H1 (cell line): ENCODE data around the gene MRPL47. TPM values are rescaled to one million over a fixed set of nuclear protein-coding genes. Genes with fewer than 3 reads are reported as not detected.

ENCODE experiments used
- CBX8 ChIP-seq: fragments of 300-800, 300-1000 bp; sonication (generic); IDR thresholded peaks from 2 replicates; pipeline ENCODE4 v1.7.1; 2016; ENCODE audit warnings: low read depth, low read length, borderline replicate concordance
- CHD2 ChIP-seq: IDR thresholded peaks from 2 replicates; pipeline ENCODE4 v1.6.1; 2012; ENCODE audit warnings: low read length, improper control_type of control experiment
- EP300 ChIP-seq, 2 experiments: IDR thresholded peaks; 1 replicate in 1 of 2; 2 replicates in 1 of 2; pipeline ENCODE4 v1.6.1; 2011 to 2012; ENCODE audit warnings: low read depth in 2 of 2, low read length in 2 of 2, mild to moderate bottlenecking in 2 of 2, borderline replicate concordance in 1 of 2, inconsistent platforms in 1 of 2, moderate library complexity in 1 of 2
- POLR2AphosphoS5 ChIP-seq: IDR thresholded peaks from 2 replicates; pipeline ENCODE4 v1.6.1; 2011; ENCODE audit warnings: low read depth, low read length
- RNF2 ChIP-seq: fragments of 200-900, 300-1000 bp; sonication (generic); IDR thresholded peaks from 2 replicates; pipeline ENCODE4 v1.7.1; 2016; ENCODE audit warnings: borderline replicate concordance, low read depth, mild to moderate bottlenecking, antibody characterized with exemption, low read length; ENCODE audit not compliant: poor library complexity, severe bottlenecking; ENCODE audit errors: missing control alignments
- TCF12 ChIP-seq: IDR thresholded peaks from 2 replicates; pipeline ENCODE4 v1.6.1; 2011; ENCODE audit warnings: low read depth, mild to moderate bottlenecking, low read length
- polyA plus RNA-seq, 7 experiments: library from polyadenylated mRNA; depleted of rRNA in 3 of 7; stranded (reverse) in 5 of 7; unstranded in 2 of 7; fragments of >200 nt in 5 of 7; fragments of 200-250 nt in 2 of 7; gene quantifications; 1 replicate in 5 of 7; 2 replicates in 1 of 7; 4 replicates in 1 of 7; pipeline versions ENCODE4 v1.2.1 to v1.2.3, GENCODE V29; 2011 to 2013; ENCODE audit warnings: missing spikeins in 2 of 7, mixed read lengths in 2 of 7
- total RNA-seq: library from RNA; stranded (reverse); fragmentation: NEBNext Ultra II Directional; extraction: Animal tissue kit (Norgen Biotek cat#: 25700); gene quantifications from 2 replicates; pipeline ENCODE4 v1.2.1, GENCODE V29; 2021
- TF ChIP-seq, protein P1 (sequence below): fragments of 300-600 bp; sonication (generic); IDR thresholded peaks from 2 replicates; pipeline ENCODE4 v1.7.1; 2012; ENCODE audit warnings: low read length, moderate library complexity, mild to moderate bottlenecking, inconsistent platforms; ENCODE audit not compliant: insufficient replicate concordance
- TF ChIP-seq, protein P2 (sequence below): IDR thresholded peaks from 2 replicates; pipeline ENCODE4 v1.6.1; 2011; ENCODE audit warnings: low read length, improper control_type of control experiment

The MRPL47 gene
- total and polyA plus RNA-seq, 2 of the 8 experiments (the other 6 are each of a cell fraction or from before 2014, with no cell fraction given) = 26.1 to 76.6 TPM

DNA sequence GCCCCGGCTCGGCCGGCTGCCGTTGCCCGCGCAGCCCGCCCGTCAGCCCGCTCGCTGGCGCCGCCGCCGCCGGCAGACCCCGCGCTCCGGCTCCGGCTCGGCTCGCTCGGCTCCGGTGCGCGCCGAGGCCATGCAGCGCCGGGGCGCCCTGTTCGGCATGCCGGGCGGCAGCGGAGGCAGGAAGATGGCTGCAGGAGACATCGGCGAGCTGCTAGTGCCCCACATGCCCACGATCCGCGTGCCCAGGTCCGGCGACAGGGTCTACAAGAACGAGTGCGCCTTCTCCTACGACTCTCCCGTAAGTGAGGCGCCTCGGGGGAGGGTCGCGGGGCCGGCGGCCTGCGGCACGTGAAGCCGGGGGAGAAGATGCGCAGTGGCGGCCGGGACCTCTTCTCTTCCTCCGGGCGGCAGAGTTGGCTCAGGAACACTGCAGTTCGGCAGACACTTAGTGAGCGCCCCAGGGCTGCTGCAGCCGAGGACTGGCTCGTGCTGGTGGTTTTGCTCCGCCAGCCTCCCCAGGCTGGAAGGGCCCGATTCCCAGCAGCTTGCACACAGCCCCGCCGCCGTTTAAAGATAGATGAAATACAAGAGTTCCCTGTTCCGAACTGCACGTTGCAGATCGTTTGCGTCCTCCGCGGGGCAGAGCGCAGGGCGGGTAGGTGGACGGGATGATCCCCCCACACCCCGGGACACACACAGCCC, 48.8 kb upstream of the MRPL47 start (continued):
- TF ChIP-seq, protein P1, sequence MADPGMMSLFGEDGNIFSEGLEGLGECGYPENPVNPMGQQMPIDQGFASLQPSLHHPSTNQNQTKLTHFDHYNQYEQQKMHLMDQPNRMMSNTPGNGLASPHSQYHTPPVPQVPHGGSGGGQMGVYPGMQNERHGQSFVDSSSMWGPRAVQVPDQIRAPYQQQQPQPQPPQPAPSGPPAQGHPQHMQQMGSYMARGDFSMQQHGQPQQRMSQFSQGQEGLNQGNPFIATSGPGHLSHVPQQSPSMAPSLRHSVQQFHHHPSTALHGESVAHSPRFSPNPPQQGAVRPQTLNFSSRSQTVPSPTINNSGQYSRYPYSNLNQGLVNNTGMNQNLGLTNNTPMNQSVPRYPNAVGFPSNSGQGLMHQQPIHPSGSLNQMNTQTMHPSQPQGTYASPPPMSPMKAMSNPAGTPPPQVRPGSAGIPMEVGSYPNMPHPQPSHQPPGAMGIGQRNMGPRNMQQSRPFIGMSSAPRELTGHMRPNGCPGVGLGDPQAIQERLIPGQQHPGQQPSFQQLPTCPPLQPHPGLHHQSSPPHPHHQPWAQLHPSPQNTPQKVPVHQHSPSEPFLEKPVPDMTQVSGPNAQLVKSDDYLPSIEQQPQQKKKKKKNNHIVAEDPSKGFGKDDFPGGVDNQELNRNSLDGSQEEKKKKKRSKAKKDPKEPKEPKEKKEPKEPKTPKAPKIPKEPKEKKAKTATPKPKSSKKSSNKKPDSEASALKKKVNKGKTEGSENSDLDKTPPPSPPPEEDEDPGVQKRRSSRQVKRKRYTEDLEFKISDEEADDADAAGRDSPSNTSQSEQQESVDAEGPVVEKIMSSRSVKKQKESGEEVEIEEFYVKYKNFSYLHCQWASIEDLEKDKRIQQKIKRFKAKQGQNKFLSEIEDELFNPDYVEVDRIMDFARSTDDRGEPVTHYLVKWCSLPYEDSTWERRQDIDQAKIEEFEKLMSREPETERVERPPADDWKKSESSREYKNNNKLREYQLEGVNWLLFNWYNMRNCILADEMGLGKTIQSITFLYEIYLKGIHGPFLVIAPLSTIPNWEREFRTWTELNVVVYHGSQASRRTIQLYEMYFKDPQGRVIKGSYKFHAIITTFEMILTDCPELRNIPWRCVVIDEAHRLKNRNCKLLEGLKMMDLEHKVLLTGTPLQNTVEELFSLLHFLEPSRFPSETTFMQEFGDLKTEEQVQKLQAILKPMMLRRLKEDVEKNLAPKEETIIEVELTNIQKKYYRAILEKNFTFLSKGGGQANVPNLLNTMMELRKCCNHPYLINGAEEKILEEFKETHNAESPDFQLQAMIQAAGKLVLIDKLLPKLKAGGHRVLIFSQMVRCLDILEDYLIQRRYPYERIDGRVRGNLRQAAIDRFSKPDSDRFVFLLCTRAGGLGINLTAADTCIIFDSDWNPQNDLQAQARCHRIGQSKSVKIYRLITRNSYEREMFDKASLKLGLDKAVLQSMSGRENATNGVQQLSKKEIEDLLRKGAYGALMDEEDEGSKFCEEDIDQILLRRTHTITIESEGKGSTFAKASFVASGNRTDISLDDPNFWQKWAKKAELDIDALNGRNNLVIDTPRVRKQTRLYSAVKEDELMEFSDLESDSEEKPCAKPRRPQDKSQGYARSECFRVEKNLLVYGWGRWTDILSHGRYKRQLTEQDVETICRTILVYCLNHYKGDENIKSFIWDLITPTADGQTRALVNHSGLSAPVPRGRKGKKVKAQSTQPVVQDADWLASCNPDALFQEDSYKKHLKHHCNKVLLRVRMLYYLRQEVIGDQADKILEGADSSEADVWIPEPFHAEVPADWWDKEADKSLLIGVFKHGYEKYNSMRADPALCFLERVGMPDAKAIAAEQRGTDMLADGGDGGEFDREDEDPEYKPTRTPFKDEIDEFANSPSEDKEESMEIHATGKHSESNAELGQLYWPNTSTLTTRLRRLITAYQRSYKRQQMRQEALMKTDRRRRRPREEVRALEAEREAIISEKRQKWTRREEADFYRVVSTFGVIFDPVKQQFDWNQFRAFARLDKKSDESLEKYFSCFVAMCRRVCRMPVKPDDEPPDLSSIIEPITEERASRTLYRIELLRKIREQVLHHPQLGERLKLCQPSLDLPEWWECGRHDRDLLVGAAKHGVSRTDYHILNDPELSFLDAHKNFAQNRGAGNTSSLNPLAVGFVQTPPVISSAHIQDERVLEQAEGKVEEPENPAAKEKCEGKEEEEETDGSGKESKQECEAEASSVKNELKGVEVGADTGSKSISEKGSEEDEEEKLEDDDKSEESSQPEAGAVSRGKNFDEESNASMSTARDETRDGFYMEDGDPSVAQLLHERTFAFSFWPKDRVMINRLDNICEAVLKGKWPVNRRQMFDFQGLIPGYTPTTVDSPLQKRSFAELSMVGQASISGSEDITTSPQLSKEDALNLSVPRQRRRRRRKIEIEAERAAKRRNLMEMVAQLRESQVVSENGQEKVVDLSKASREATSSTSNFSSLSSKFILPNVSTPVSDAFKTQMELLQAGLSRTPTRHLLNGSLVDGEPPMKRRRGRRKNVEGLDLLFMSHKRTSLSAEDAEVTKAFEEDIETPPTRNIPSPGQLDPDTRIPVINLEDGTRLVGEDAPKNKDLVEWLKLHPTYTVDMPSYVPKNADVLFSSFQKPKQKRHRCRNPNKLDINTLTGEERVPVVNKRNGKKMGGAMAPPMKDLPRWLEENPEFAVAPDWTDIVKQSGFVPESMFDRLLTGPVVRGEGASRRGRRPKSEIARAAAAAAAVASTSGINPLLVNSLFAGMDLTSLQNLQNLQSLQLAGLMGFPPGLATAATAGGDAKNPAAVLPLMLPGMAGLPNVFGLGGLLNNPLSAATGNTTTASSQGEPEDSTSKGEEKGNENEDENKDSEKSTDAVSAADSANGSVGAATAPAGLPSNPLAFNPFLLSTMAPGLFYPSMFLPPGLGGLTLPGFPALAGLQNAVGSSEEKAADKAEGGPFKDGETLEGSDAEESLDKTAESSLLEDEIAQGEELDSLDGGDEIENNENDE = no peak
- TF ChIP-seq POLR2AphosphoS5 = peak; percentile 58
- no peak for TF ChIP-seq TCF12
- TF ChIP-seq, protein P2, sequence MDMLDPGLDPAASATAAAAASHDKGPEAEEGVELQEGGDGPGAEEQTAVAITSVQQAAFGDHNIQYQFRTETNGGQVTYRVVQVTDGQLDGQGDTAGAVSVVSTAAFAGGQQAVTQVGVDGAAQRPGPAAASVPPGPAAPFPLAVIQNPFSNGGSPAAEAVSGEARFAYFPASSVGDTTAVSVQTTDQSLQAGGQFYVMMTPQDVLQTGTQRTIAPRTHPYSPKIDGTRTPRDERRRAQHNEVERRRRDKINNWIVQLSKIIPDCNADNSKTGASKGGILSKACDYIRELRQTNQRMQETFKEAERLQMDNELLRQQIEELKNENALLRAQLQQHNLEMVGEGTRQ = peak; percentile 11; the same call in 1 of the 2 replicates
- TF ChIP-seq EP300 (IDR thresholded peaks at IDR 0.05; ENCODE audit: borderline replicate concordance in 1 of 2, low read depth in 2 of 2, low read length in 2 of 2) = no peak
- TF ChIP-seq CBX8 = no peak
- no peak for TF ChIP-seq CHD2
- no peak for TF ChIP-seq RNF2
